ENCODE measurements around the gene AFG3L2. TPM values are rescaled to one million over a fixed set of nuclear protein-coding genes. Genes with fewer than 3 reads are reported as not detected.

The AFG3L2 gene
- total and polyA plus RNA-seq, 10 of the 15 experiments (the other 5 are each of a cell fraction or from before 2014, with no cell fraction given): 21.0 to 72.7 (median 57.7) TPM

DNA sequence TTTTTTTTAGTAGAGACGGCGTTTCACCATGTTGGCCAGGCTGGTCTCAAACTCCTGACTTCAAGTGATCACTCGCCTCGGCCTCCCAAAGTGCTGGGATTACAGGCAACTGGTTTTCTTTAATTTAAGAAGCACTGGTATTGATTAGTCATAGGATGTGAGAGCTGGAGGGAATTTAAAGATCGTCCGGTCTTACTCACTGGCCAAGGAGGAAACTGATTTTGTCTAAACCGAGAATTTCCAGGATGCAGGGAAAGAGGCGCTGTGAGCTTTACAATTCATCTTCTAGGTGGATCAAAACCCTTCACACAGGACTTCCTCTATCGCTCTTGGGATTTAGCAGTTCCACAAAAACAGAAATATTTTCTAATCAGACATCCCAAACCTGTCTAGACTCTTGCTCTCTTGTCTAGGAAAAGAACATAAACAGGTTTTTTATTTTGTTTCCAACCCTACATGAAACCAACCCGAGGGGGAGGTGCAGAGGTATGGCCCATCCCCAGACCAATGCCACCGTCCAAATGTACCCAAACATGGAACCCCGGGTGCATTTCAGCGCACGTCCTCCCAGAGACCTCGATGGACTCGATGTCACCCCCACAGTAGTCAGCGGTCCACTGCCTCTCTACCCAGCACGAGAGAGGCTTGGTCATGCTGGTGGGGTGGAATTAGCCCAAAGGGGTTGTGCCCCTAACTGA is 81.5 kb downstream of the AFG3L2 start:
- TF ChIP-seq CREM (IDR thresholded peaks at IDR 0.05; ENCODE audit: low read depth) (no peak), TARDBP (IDR thresholded peaks at IDR 0.05; ENCODE audit: borderline replicate concordance) (no peak), RBBP5 (conservative IDR thresholded peaks at IDR 0.05) (no peak), DPF2 (IDR thresholded peaks at IDR 0.05) (no peak), CHD1 (IDR thresholded peaks at IDR 0.05; ENCODE audit: low read depth, low read length) (no peak), ZSCAN29 (IDR thresholded peaks at IDR 0.05) (no peak), RUNX3 (IDR thresholded peaks at IDR 0.05; ENCODE audit: low read length) (no peak), RELA (IDR thresholded peaks at IDR 0.05; ENCODE audit: borderline replicate concordance, partially characterized antibody) (no peak), POU2F2 (IDR thresholded peaks at IDR 0.05; ENCODE audit: borderline replicate concordance, low read depth, low read length) (no peak), ASH2L (IDR thresholded peaks at IDR 0.05; ENCODE audit: borderline replicate concordance, low read depth) (no peak), SP1 (IDR thresholded peaks at IDR 0.05; ENCODE audit: low read depth, low read length) (no peak), SMC3 (IDR thresholded peaks at IDR 0.05; ENCODE audit: borderline replicate concordance, low read length) (no peak), BRCA1 (IDR thresholded peaks at IDR 0.05; ENCODE audit: low read depth, low read length) (no peak), NFYA (IDR thresholded peaks at IDR 0.05; ENCODE audit: borderline replicate concordance, low read depth, low read length) (no peak), GATAD2B (conservative IDR thresholded peaks at IDR 0.05; ENCODE audit: low read depth) (no peak), HDAC6 (IDR thresholded peaks at IDR 0.05; ENCODE audit: unreplicated experiment) (no peak)
- TF ChIP-seq, protein P1, sequence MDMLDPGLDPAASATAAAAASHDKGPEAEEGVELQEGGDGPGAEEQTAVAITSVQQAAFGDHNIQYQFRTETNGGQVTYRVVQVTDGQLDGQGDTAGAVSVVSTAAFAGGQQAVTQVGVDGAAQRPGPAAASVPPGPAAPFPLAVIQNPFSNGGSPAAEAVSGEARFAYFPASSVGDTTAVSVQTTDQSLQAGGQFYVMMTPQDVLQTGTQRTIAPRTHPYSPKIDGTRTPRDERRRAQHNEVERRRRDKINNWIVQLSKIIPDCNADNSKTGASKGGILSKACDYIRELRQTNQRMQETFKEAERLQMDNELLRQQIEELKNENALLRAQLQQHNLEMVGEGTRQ (IDR thresholded peaks at IDR 0.05; ENCODE audit: borderline replicate concordance, low read depth, low read length): no peak
- TF ChIP-seq, protein P2, sequence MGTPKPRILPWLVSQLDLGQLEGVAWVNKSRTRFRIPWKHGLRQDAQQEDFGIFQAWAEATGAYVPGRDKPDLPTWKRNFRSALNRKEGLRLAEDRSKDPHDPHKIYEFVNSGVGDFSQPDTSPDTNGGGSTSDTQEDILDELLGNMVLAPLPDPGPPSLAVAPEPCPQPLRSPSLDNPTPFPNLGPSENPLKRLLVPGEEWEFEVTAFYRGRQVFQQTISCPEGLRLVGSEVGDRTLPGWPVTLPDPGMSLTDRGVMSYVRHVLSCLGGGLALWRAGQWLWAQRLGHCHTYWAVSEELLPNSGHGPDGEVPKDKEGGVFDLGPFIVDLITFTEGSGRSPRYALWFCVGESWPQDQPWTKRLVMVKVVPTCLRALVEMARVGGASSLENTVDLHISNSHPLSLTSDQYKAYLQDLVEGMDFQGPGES (IDR thresholded peaks at IDR 0.05): no peak
- TF ChIP-seq, protein P3, sequence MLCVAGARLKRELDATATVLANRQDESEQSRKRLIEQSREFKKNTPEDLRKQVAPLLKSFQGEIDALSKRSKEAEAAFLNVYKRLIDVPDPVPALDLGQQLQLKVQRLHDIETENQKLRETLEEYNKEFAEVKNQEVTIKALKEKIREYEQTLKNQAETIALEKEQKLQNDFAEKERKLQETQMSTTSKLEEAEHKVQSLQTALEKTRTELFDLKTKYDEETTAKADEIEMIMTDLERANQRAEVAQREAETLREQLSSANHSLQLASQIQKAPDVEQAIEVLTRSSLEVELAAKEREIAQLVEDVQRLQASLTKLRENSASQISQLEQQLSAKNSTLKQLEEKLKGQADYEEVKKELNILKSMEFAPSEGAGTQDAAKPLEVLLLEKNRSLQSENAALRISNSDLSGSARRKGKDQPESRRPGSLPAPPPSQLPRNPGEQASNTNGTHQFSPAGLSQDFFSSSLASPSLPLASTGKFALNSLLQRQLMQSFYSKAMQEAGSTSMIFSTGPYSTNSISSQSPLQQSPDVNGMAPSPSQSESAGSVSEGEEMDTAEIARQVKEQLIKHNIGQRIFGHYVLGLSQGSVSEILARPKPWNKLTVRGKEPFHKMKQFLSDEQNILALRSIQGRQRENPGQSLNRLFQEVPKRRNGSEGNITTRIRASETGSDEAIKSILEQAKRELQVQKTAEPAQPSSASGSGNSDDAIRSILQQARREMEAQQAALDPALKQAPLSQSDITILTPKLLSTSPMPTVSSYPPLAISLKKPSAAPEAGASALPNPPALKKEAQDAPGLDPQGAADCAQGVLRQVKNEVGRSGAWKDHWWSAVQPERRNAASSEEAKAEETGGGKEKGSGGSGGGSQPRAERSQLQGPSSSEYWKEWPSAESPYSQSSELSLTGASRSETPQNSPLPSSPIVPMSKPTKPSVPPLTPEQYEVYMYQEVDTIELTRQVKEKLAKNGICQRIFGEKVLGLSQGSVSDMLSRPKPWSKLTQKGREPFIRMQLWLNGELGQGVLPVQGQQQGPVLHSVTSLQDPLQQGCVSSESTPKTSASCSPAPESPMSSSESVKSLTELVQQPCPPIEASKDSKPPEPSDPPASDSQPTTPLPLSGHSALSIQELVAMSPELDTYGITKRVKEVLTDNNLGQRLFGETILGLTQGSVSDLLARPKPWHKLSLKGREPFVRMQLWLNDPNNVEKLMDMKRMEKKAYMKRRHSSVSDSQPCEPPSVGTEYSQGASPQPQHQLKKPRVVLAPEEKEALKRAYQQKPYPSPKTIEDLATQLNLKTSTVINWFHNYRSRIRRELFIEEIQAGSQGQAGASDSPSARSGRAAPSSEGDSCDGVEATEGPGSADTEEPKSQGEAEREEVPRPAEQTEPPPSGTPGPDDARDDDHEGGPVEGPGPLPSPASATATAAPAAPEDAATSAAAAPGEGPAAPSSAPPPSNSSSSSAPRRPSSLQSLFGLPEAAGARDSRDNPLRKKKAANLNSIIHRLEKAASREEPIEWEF (IDR thresholded peaks at IDR 0.05; ENCODE audit: insufficient replicate concordance, low read depth, low read length): no peak
- H4K20me1 ChIP-seq (ENCODE audit: control insufficient read depth, insufficient read depth): no peaks in the 10 kb centered on the region
- no peaks in the 10 kb centered on the region for H3K79me2 ChIP-seq (ENCODE audit: control insufficient read depth, insufficient read depth, low read length)
- no peaks in the 10 kb centered on the region for H3K27me3 ChIP-seq (replicated peaks in 1 of 2; ENCODE audit: control insufficient read depth in 2 of 2, insufficient read depth in 2 of 2, low read length in 1 of 2)
- SMC1A ChIA-PET (ENCODE audit: uncharacterized antibody, unreplicated experiment): no interaction called here
- CTCF ChIA-PET: no interaction called here
- no peaks in the 10 kb centered on the region for H3K9me3 ChIP-seq (replicated peaks; ENCODE audit: control insufficient read depth, insufficient read depth, low read length)
- no peaks in the 10 kb centered on the region for H3K36me3 ChIP-seq (ENCODE audit: control insufficient read depth in 2 of 2, insufficient read depth in 2 of 2, low read length in 1 of 2)
- in situ Hi-C loops (cut with MboI) (no loop called here), intact Hi-C loops (cut with micrococcal nuclease; ENCODE audit: unreplicated experiment) (no loop called here)
- no peaks in the 10 kb centered on the region for H3K4me1 ChIP-seq (ENCODE audit: control insufficient read depth, insufficient read depth, low read length)
- WGBS (ENCODE audit: insufficient coverage, insufficient replicate concordance, low lambda C conversion rate, missing lambda C conversion rate): 53% methylated on average over 16 of the region's 18 CpGs
- no peak overlapping the region for H2AFZ ChIP-seq (ENCODE audit: control insufficient read depth, low read depth, low read length)
- H3K4me3 ChIP-seq: no peak overlapping the region
- RAD21 ChIA-PET (ENCODE audit: unreplicated experiment): no interaction called here
- POLR2A ChIA-PET: no interaction called here
- no TSS peak for BruUV-seq (replicated peaks)
- no peak for ATAC-seq
- no peak overlapping the region for H3K9ac ChIP-seq (ENCODE audit: control insufficient read depth, insufficient read depth, low read length)
- no peak overlapping the region for H3K27ac ChIP-seq (ENCODE audit: control insufficient read depth, insufficient read depth)
- H3K4me2 ChIP-seq (ENCODE audit: control insufficient read depth, insufficient read depth): no peak overlapping the region
- no peak for FAIRE-seq
- DNase-seq (ENCODE audit: low read depth, low spot score): no peak

Measured in GM12878 (cell line).